Psoas muscle (tissue), 8 donors: Measurements from ENCODE around the gene MOB3B. TPM values are rescaled to one million over a fixed set of nuclear protein-coding genes. Genes with fewer than 3 reads are reported as not detected.

Experiments
- ATAC-seq, 4 donors: fragments of 200-7000 bp; cut with Tn5 transposase; one replicate each; pipeline ENCODE4 v1.9.1; 2020; ENCODE audit warnings: moderate library complexity in 3 of 4, mild to moderate bottlenecking in 2 of 4
- DNase-seq, 2 donors: peaks; one replicate each; pipeline ENCODE4 v3.0.0-alpha.2; 2020
- H3K27ac ChIP-seq: fragments of 200-600 bp; one replicate; pipeline ENCODE4 v1.8.0; 2022
- H3K27me3 ChIP-seq, 3 donors: fragments of 200-600 bp in 1 of 3; one replicate each; pipeline versions ENCODE4 v1.6.1 to v1.8.0; 2013 to 2022; ENCODE audit warnings: low read length in 2 of 3, mild to moderate bottlenecking in 2 of 3, moderate library complexity in 1 of 3; ENCODE audit not compliant: insufficient read depth in 3 of 3
- H3K36me3 ChIP-seq, 2 donors: fragments of 200-600 bp in 1 of 2; one replicate each; pipeline versions ENCODE4 v1.6.1 to v1.8.0; 2013 to 2022; ENCODE audit warnings: low read depth in 1 of 2, mild to moderate bottlenecking in 1 of 2, moderate library complexity in 1 of 2; ENCODE audit not compliant: insufficient read depth in 1 of 2
- H3K4me1 ChIP-seq: fragments of 200-600 bp; one replicate; pipeline ENCODE4 v1.8.0; 2022
- H3K4me3 ChIP-seq: fragments of 200-600 bp; one replicate; pipeline ENCODE4 v1.8.0; 2022; ENCODE audit warnings: mild to moderate bottlenecking
- H3K9me3 ChIP-seq: fragments of 200-600 bp; one replicate; pipeline ENCODE4 v1.8.0; 2022
- WGBS, 3 donors: extraction: QIAGEN DNeasy Blood & Tissue Kit; methylation state at CpG; one replicate each; pipeline versions ENCODE4 v1.1.6 to v1.1.7; 2013; 5-methylcytosine and 5-hydroxymethylcytosine counted together
- intact Hi-C, 2 donors: fragments of 100-400 bp; cut with DNase I; formaldehyde crosslinking; loops; one replicate each; pipeline versions ENCODE4 v1.11.0 to v1.14.2; 2022
- polyA plus RNA-seq, 3 donors: library from polyadenylated mRNA; stranded (reverse); fragments of 200-250 nt; gene quantifications; one replicate each; pipeline ENCODE4 v1.2.3, GENCODE V29; 2013
- total RNA-seq, 4 donors: library from RNA; stranded (reverse); fragmentation: NEBNext Ultra II Directional in 2 of 4; extraction: Animal tissue kit (Norgen Biotek cat#: 25700) in 2 of 4; gene quantifications; one replicate each; pipeline versions ENCODE4 v1.2.1 to v1.2.4, GENCODE V29; 2021 to 2023
- TF ChIP-seq, protein P1 (sequence below): fragments of 200-600 bp; IDR thresholded peaks from one replicate; pipeline ENCODE4 v1.8.0; 2022; ENCODE audit warnings: antibody characterized with exemption
- donor health status: healthy with polysubstance abuse.
- donor health status: DM: no; HTN: no; CAD: no; lungs with moderate emphysema.
- donor health status: Bipolar disorder and iron deficiency.
- donor health status: healthy.
- donor health status: DM: yes; HTN: yes; CAD: no.
- donor health status: DM: no; HTN: no; CAD: no.
- donor health status: DM: no; HTN: no; CAD: no.
- donor health status: DM: yes; HTN: yes; CAD: no.

The MOB3B gene
- total and polyA plus RNA-seq, 7 donors, result 0.57 to 4.5 (median 1.8) TPM

DNA sequence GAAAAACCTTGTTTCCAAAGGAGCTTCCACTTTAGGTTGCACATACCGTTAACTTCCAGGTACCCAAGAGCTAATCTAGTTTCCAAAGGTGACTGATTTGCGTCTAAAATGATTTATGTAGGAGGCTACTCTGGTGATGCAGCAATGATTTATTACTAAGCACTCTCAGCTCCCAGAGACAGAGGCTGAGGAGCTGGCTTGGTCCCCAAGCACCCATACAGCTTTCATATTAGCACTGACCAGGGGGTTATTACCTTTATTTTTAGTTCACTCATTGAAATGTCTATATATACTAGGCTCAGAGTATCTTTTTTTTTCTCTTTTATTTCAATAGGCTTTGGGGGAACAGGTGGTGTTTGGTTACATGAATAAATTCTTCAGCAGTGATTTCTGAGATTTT lies 141.5 kb downstream of the MOB3B start:
- Histone ChIP-seq H3K27me3 (no peaks in the 10 kb centered on the region), H3K36me3 (no peaks in the 10 kb centered on the region), H3K4me1 (no peaks in the 10 kb centered on the region), H3K9me3 (no peaks in the 10 kb centered on the region), H3K4me3 (no peak overlapping the region), H3K27ac (no peak overlapping the region)
- TF ChIP-seq, protein P1, sequence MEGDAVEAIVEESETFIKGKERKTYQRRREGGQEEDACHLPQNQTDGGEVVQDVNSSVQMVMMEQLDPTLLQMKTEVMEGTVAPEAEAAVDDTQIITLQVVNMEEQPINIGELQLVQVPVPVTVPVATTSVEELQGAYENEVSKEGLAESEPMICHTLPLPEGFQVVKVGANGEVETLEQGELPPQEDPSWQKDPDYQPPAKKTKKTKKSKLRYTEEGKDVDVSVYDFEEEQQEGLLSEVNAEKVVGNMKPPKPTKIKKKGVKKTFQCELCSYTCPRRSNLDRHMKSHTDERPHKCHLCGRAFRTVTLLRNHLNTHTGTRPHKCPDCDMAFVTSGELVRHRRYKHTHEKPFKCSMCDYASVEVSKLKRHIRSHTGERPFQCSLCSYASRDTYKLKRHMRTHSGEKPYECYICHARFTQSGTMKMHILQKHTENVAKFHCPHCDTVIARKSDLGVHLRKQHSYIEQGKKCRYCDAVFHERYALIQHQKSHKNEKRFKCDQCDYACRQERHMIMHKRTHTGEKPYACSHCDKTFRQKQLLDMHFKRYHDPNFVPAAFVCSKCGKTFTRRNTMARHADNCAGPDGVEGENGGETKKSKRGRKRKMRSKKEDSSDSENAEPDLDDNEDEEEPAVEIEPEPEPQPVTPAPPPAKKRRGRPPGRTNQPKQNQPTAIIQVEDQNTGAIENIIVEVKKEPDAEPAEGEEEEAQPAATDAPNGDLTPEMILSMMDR, result no peak
- intact Hi-C loops, result loop anchor here in 1 of 2 donors (10.0 kb wide), 1 partner anchor 87 kb away; no protein-coding TSS in a partner anchor
- no peak for DNase-seq
- 63 to 85% (median 76%) methylated on average over 2 of the region's 2 CpGs for WGBS, 3 donors
- no peak for ATAC-seq

DNA sequence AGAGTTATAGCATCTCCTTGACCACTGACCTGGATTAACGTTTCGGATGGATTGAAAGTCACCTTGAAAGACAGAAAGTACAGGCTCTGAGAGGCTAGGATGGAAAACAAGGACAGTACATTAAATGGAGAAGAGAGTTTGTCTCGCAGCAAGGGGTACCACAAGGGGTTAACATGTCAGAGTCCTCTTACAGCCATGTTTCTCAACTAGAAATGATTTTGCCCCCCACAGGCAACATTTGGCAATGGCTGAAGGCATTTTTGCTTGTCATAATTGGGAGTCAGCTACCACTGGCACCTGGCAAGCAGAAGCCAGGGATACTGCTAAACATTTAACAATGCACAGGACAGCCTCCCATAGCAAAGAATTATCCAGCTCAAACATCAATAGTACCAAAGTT lies 141.9 kb downstream of the MOB3B start:
- TF ChIP-seq, protein P1, result no peak
- H3K9me3 ChIP-seq, result no peaks in the 10 kb centered on the region
- DNase-seq, result no peak
- H3K27me3 ChIP-seq, result no peaks in the 10 kb centered on the region
- no peak for ATAC-seq
- intact Hi-C loops, result loop anchor here in 1 of 2 donors (10.0 kb wide), 1 partner anchor 87 kb away; no protein-coding TSS in a partner anchor
- 68 to 92% (median 78%) methylated on average over 3 of the region's 3 CpGs for WGBS, 3 donors
- H3K27ac ChIP-seq, result no peak overlapping the region
- no peak overlapping the region for H3K4me3 ChIP-seq
- no peaks in the 10 kb centered on the region for H3K4me1 ChIP-seq
- H3K36me3 ChIP-seq, result no peaks in the 10 kb centered on the region

GRCh38 chr9:27386571-27387091 lies 143.0 kb downstream of the MOB3B start:
- Histone ChIP-seq H3K36me3 (no peaks in the 10 kb centered on the region), H3K27me3 (no peaks in the 10 kb centered on the region), H3K4me3 (no peak overlapping the region), H3K9me3 (no peaks in the 10 kb centered on the region), H3K27ac (no peak overlapping the region), H3K4me1 (no peaks in the 10 kb centered on the region)
- TF ChIP-seq, protein P1, result no peak
- intact Hi-C loops, result loop anchor here in 1 of 2 donors (10.0 kb wide), 1 partner anchor 88 kb away; no protein-coding TSS in a partner anchor
- no peak for DNase-seq
- no peak for ATAC-seq
- 74 to 82% (median 82%) methylated on average over 4 of the region's 4 CpGs for WGBS, 3 donors

GRCh38 chr9:27385606-27386322 lies 143.8 kb downstream of the MOB3B start:
- WGBS, 3 donors, result 92 to 94% (median 94%) methylated on average over 4 of the region's 4 CpGs
- TF ChIP-seq, protein P1, result no peak
- intact Hi-C loops, result loop anchor here in 1 of 2 donors (10.0 kb wide), 1 partner anchor 89 kb away; no protein-coding TSS in a partner anchor
- Histone ChIP-seq H3K36me3 (no peaks in the 10 kb centered on the region), H3K27me3 (no peaks in the 10 kb centered on the region), H3K4me3 (no peak overlapping the region), H3K27ac (no peak overlapping the region), H3K9me3 (no peaks in the 10 kb centered on the region), H3K4me1 (no peaks in the 10 kb centered on the region)
- DNase-seq (no peak), ATAC-seq (no peak)
